ENCODE results near the gene SACS. TPM values are rescaled to one million over a fixed set of nuclear protein-coding genes. Genes with fewer than 3 reads are reported as not detected.

The SACS gene
- total and polyA plus RNA-seq, 2 of the 4 experiments (the other 2 are of a cell fraction), result 14.7 to 121 TPM

GRCh38 chr13:23279321-23279720 lies 154.2 kb downstream of the SACS start:
- H4K20me1 ChIP-seq (ENCODE audit: insufficient read depth, low read length), result no peaks in the 10 kb centered on the region
- ATAC-seq (ENCODE audit: low read depth) (no peak), DNase-seq (no peak)
- H3K27ac ChIP-seq (ENCODE audit: insufficient read depth, low read length), result no peak overlapping the region
- no peak overlapping the region for H2BK120ac ChIP-seq (ENCODE audit: low read depth, low read length)
- TF ChIP-seq NFE2L2 (IDR thresholded peaks at IDR 0.05; ENCODE audit: low read depth, low read length) (no peak), CTCF (conservative IDR thresholded peaks at IDR 0.05; ENCODE audit: low read depth, low read length) (no peak), CEBPB (IDR thresholded peaks at IDR 0.05; ENCODE audit: low read depth, low read length) (no peak), MAZ (IDR thresholded peaks at IDR 0.05; ENCODE audit: borderline replicate concordance, low read depth, low read length) (no peak), MXI1 (IDR thresholded peaks at IDR 0.05; ENCODE audit: borderline replicate concordance, low read depth, low read length) (no peak), SMC3 (IDR thresholded peaks at IDR 0.05; ENCODE audit: low read depth, low read length) (no peak), CHD1 (IDR thresholded peaks at IDR 0.05; ENCODE audit: low read depth, low read length) (no peak), FOS (IDR thresholded peaks at IDR 0.05; ENCODE audit: low read depth, low read length) (no peak), MAFK (IDR thresholded peaks at IDR 0.05; ENCODE audit: low read depth, low read length) (no peak), RAD21 (IDR thresholded peaks at IDR 0.05; ENCODE audit: low read length) (no peak), RCOR1 (IDR thresholded peaks at IDR 0.05; ENCODE audit: insufficient replicate concordance, low read length) (no peak), BHLHE40 (IDR thresholded peaks at IDR 0.05; ENCODE audit: low read depth, low read length) (no peak), POLR2A (IDR thresholded peaks at IDR 0.05; ENCODE audit: low read depth, low read length) (no peak), USF2 (IDR thresholded peaks at IDR 0.05; ENCODE audit: low read depth, low read length) (no peak), RFX5 (IDR thresholded peaks at IDR 0.05; ENCODE audit: low read depth, low read length) (no peak), ELK1 (IDR thresholded peaks at IDR 0.05; ENCODE audit: borderline replicate concordance, low read depth, low read length) (no peak)
- ChIA-PET POLR2A (ENCODE audit: unreplicated experiment) (no interaction called here), CTCF (no interaction called here)
- no peak overlapping the region for H3K4ac ChIP-seq (ENCODE audit: low read depth, low read length)
- no peak overlapping the region for H3K23ac ChIP-seq (ENCODE audit: low read depth, low read length)
- no peak overlapping the region for H3K9ac ChIP-seq (ENCODE audit: low read depth, low read length)
- H3K4me3 ChIP-seq (ENCODE audit: insufficient read depth, low read depth, low read length), result no peak overlapping the region
- H4K91ac ChIP-seq (ENCODE audit: insufficient read depth, low read depth, low read length), result no peak overlapping the region
- H3K4me2 ChIP-seq (ENCODE audit: low read depth, low read length), result no peak overlapping the region
- dilution Hi-C loops (cut with HindIII; ENCODE audit: low sequenced_read_pairs, unreplicated experiment) (no loop called here), in situ Hi-C loops (cut with MboI; ENCODE audit: low sequenced_read_pairs) (no loop called here), intact Hi-C loops (cut with micrococcal nuclease) (no loop called here)
- H3K18ac ChIP-seq (ENCODE audit: low read depth, low read length), result no peak overlapping the region
- no peak overlapping the region for H2BK15ac ChIP-seq (ENCODE audit: low read depth, low read length)
- no peak overlapping the region for H2AFZ ChIP-seq (replicated peaks; ENCODE audit: low read length, poor library complexity)
- no peak overlapping the region for H4K5ac ChIP-seq (ENCODE audit: low read depth, low read length)
- no peak overlapping the region for H3K56ac ChIP-seq (ENCODE audit: extremely low read depth, insufficient read depth, low read length)
- BruUV-seq (replicated peaks), result no TSS peak
- H3K9me1 ChIP-seq (ENCODE audit: insufficient read depth, low read length), result no peaks in the 10 kb centered on the region
- no peaks in the 10 kb centered on the region for H3K9me3 ChIP-seq (ENCODE audit: control insufficient read depth, insufficient read depth, low read length)
- 80% methylated on average over 1 of the region's 5 CpGs; no CpG with 5 or more reads in 1 of the 2 experiments for WGBS, 2 experiments (ENCODE audit: extremely low coverage in 2 of 2, insufficient read length in 1 of 2)
- no peaks in the 10 kb centered on the region for H3K4me1 ChIP-seq (ENCODE audit: control insufficient read depth, insufficient read depth, low read length)
- H2AK5ac ChIP-seq (ENCODE audit: low read depth, low read length), result no peak overlapping the region
- no peaks in the 10 kb centered on the region for H3K36me3 ChIP-seq (ENCODE audit: control insufficient read depth, insufficient read depth, low read length)
- no peak overlapping the region for H3K14ac ChIP-seq (replicated peaks; ENCODE audit: low read depth, low read length)
- H2BK5ac ChIP-seq (ENCODE audit: low read depth, low read length, poor library complexity, severe bottlenecking), result no peak overlapping the region
- no peak overlapping the region for H4K8ac ChIP-seq (ENCODE audit: low read depth in 2 of 2, low read length in 2 of 2)
- no peaks in the 10 kb centered on the region for H3K27me3 ChIP-seq (ENCODE audit: control insufficient read depth, insufficient read depth, low read length)
- H3K79me1 ChIP-seq (ENCODE audit: low read depth in 1 of 2, low read length in 2 of 2), result no peaks in the 10 kb centered on the region
- H2BK20ac ChIP-seq (ENCODE audit: low read depth, low read length), result no peak overlapping the region
- no peak overlapping the region for H2AK9ac ChIP-seq (replicated peaks; ENCODE audit: low read depth, low read length, poor library complexity)

Data from IMR-90 (cell line).